Measurements from ENCODE around the gene LECT2. TPM values are rescaled to one million over a fixed set of nuclear protein-coding genes. Genes with fewer than 3 reads are reported as not detected.

Gene LECT2
- total RNA-seq, 1 donor: not detected

GRCh38 chr5:135915466-135916001 lies 39.2 kb downstream of the LECT2 start:
- DNase-seq (ENCODE audit: low read depth): no peak
- TF ChIP-seq, protein P1, sequence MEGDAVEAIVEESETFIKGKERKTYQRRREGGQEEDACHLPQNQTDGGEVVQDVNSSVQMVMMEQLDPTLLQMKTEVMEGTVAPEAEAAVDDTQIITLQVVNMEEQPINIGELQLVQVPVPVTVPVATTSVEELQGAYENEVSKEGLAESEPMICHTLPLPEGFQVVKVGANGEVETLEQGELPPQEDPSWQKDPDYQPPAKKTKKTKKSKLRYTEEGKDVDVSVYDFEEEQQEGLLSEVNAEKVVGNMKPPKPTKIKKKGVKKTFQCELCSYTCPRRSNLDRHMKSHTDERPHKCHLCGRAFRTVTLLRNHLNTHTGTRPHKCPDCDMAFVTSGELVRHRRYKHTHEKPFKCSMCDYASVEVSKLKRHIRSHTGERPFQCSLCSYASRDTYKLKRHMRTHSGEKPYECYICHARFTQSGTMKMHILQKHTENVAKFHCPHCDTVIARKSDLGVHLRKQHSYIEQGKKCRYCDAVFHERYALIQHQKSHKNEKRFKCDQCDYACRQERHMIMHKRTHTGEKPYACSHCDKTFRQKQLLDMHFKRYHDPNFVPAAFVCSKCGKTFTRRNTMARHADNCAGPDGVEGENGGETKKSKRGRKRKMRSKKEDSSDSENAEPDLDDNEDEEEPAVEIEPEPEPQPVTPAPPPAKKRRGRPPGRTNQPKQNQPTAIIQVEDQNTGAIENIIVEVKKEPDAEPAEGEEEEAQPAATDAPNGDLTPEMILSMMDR (IDR thresholded peaks at IDR 0.05; ENCODE audit: insufficient read depth, low read depth, low read length): no peak

DNA sequence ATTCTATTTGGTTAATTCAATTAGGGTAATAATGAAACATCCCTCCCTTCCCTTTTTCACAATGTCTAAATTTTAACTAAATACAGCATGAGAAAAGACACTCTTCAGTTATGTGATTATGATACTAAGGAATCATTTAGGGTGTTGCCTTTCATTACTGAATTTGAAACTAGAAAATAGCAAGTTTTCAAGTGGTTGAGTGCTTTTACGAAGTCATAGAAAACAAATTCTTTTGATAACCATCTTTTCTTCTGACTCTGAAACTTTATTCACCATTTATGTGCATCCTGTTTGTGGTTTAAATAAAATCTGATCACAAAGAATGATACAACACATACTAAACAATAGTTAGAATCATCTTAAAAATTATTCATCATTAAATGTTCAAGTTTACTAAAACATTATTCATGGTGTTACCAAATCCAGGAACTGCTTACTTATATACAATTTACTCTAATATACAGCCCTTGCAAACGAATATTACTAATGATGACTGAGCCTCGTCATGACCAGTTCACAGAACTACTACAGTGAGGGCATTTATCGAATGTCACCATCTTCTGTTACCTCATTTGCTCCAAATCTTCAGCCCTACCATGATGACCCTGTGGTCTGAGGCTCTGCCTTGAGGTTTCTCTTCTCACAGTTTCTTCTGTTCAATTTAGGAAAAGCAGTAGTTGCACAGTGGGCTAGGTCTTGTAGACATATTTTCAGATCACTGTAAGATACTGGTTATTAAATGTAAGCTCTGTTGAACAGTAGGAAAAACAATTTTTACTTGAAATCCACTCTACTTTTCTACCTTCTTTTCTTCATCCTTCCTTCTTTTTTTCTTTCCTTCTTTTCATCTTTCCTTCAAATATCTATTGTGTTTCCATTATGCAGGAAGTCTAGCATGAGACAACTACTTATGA lies 40.8 kb downstream of the LECT2 start:
- TF ChIP-seq, protein P1 (IDR thresholded peaks at IDR 0.05; ENCODE audit: insufficient read depth, low read depth, low read length): no peak
- H3K4me3 ChIP-seq (ENCODE audit: low read depth, low read length): no peak overlapping the region
- DNase-seq (ENCODE audit: low read depth): no peak

More at GRCh38 chr5:135915466-135916001, 39.2 kb downstream of the LECT2 start:
- no peak overlapping the region for H3K4me3 ChIP-seq (ENCODE audit: low read depth, low read length)

DNA sequence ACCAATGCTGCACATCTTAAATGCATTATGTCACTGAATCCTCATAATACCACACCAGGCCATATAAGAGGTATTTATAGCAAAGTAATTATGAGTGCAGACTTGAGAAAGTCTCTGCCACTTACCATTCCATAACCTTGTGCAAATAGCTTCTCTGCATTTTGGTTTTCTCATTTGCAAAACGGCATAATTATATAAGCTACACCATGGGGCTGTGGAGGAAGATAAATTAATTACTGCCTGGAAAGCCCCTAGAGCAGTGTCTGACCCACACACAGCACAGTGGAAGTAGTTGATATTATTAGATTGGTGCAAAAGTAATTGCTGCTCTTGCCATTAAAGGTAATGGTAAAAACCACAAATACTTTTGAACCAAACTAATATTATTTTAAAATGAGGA lies 49.6 kb downstream of the LECT2 start:
- TF ChIP-seq, protein P1 (IDR thresholded peaks at IDR 0.05; ENCODE audit: insufficient read depth, low read depth, low read length): no peak

DNA sequence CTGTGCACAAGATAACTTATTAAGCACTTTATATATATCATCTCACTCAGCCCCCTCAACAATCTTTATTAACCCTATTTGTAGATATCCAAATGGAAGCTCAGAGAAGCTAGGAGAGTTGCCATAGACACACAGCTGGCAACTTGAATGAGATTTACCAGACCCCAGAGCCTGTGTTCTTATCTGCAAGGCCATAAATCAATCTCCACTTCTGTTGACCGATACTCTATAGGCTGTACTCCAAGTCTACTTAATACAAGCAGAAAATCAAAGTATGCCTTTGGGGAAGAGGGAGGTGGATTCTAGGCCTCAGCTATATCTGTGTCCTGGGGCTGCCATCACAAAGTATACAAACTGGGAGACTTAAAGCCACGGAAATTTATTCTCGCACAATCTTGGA lies 53.1 kb downstream of the LECT2 start:
- no peak for DNase-seq (ENCODE audit: low read depth)
- TF ChIP-seq, protein P1 (IDR thresholded peaks at IDR 0.05; ENCODE audit: insufficient read depth, low read depth, low read length): no peak
- H3K4me3 ChIP-seq (ENCODE audit: low read depth, low read length): no peak overlapping the region

More for the DNA sequence above, 49.6 kb downstream of the LECT2 start:
- DNase-seq (ENCODE audit: low read depth): no peak
- no peak overlapping the region for H3K4me3 ChIP-seq (ENCODE audit: low read depth, low read length)

DNA sequence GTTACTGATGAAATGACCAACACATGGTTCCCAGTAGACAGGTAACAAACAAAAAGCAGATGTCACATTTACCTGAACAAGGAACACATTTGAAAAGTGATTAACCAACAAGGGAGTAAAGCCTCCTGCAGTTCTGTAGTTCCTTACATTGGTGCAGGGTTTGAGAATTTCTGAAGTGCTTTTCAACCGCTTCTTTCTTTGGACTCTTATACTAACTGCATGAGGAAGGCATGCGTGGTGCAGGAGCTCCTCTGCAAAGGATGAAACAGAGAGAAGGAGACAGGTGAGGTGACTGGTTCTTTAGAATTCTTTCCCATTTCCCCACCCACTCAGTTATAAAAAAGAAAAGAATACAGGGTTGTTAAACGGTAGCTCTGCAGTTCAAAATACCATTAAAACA lies 54.5 kb downstream of the LECT2 start:
- DNase-seq (ENCODE audit: low read depth): no peak
- no peak overlapping the region for H3K4me3 ChIP-seq (ENCODE audit: low read depth, low read length)
- TF ChIP-seq, protein P1 (IDR thresholded peaks at IDR 0.05; ENCODE audit: insufficient read depth, low read depth, low read length): no peak

- no peak for DNase-seq (ENCODE audit: low read depth)
- H3K4me3 ChIP-seq (ENCODE audit: low read depth, low read length): no peak overlapping the region
- TF ChIP-seq, protein P1 (IDR thresholded peaks at IDR 0.05; ENCODE audit: insufficient read depth, low read depth, low read length): no peak
These were observed 56.1 kb downstream of the LECT2 start for GRCh38 chr5:135898651-135899050.

Other genes with a start within 250 kb of the LECT2 start
- gene SLC25A48, start 120.3 kb downstream of the LECT2 start, total RNA-seq: not detected in 2 replicates
- gene IL9, start 59.1 kb downstream of the LECT2 start, total RNA-seq: not detected in 2 replicates
- 281 and 496 TPM in 2 replicates for gene TGFBI, start 74.0 kb upstream of the LECT2 start, total RNA-seq
- gene SMAD5, start 177.9 kb upstream of the LECT2 start, total RNA-seq: 53.5 and 85.1 TPM in 2 replicates
- gene SMIM32, start 238.2 kb upstream of the LECT2 start, total RNA-seq: not detected in 2 replicates

Data from fibroblast of villous mesenchyme (primary cell).